Small intestine (tissue), 7 donors: Measurements from ENCODE around the gene LDLRAP1. TPM values are rescaled to one million over a fixed set of nuclear protein-coding genes. Genes with fewer than 3 reads are reported as not detected.

Experiments
- DNase-seq, 2 donors: peaks; one replicate each; pipeline versions ENCODE4 v3.0.0 to v3.0.0-alpha.2; 2013
- FAIRE-seq: peaks from 2 replicates; lab custom pipeline; 2012; peaks lifted over from hg19 to GRCh38; lab: Jason Lieb, UNC
- H3K27ac ChIP-seq, 3 donors: one replicate each; pipeline ENCODE4 v1.5.1; 2013; ENCODE audit warnings: low read length in 2 of 3, mild to moderate bottlenecking in 2 of 3, control low read depth in 1 of 3, inconsistent platforms in 1 of 3, low read depth in 1 of 3, moderate library complexity in 1 of 3
- H3K27me3 ChIP-seq, 3 donors: one replicate each; pipeline ENCODE4 v1.6.1; 2013; ENCODE audit warnings: low read length in 3 of 3, inconsistent platforms in 1 of 3; ENCODE audit not compliant: control insufficient read depth in 3 of 3, insufficient read depth in 3 of 3
- H3K36me3 ChIP-seq, 3 donors: one replicate each; pipeline ENCODE4 v1.6.1; 2013; ENCODE audit warnings: low read length in 3 of 3, inconsistent platforms in 1 of 3, low read depth in 1 of 3, mild to moderate bottlenecking in 1 of 3, moderate library complexity in 1 of 3; ENCODE audit not compliant: control insufficient read depth in 3 of 3, insufficient read depth in 2 of 3
- H3K4me1 ChIP-seq, 3 donors: one replicate each; pipeline ENCODE4 v1.6.1; 2013; ENCODE audit warnings: low read length in 2 of 3, inconsistent platforms in 1 of 3, low read depth in 1 of 3, mild to moderate bottlenecking in 1 of 3, moderate library complexity in 1 of 3; ENCODE audit not compliant: control insufficient read depth in 3 of 3, insufficient read depth in 2 of 3
- H3K4me3 ChIP-seq, 3 donors: one replicate each; pipeline ENCODE4 v1.5.1; 2013; ENCODE audit warnings: low read length in 3 of 3, control low read depth in 1 of 3, inconsistent platforms in 1 of 3, low read depth in 1 of 3, mild to moderate bottlenecking in 1 of 3, moderate library complexity in 1 of 3
- H3K9me3 ChIP-seq, 2 donors: one replicate each; pipeline ENCODE4 v1.6.1; 2013; ENCODE audit warnings: low read depth in 1 of 2, low read length in 1 of 2; ENCODE audit not compliant: control insufficient read depth in 2 of 2, insufficient read depth in 1 of 2
- WGBS, 3 donors: extraction: QIAGEN DNeasy Blood & Tissue Kit; methylation state at CpG; one replicate each; pipeline ENCODE4 v1.1.7; 2013; 5-methylcytosine and 5-hydroxymethylcytosine counted together
- polyA plus RNA-seq, 4 donors: library from polyadenylated mRNA; stranded (reverse) in 3 of 4; unstranded in 1 of 4; fragments of 200-250 nt in 3 of 4; fragments of 120-200 nt in 1 of 4; gene quantifications; one replicate each; pipeline versions ENCODE4 v1.2.1 to v1.2.3, GENCODE V29; 2013
- donor health status: healthy with polysubstance abuse.
- donor health status: control.
- donor health status: control.
- donor health status: Bipolar disorder and iron deficiency.
- donor health status: healthy.

Gene LDLRAP1
- polyA plus RNA-seq, 4 donors = 9.5 to 23.3 (median 15.6) TPM

- DNase-seq = no peak
- FAIRE-seq = no peak
- Histone ChIP-seq H3K9me3 (no peaks in the 10 kb centered on the region), H3K4me1 (peaks cover 10 to 41% (median 19%) of the 10 kb centered on the region in 3 donors), H3K27ac (no peak overlapping the region), H3K4me3 (no peak overlapping the region), H3K27me3 (no peaks in the 10 kb centered on the region), H3K36me3 (peaks cover 0 to 63% (median 2%) of the 10 kb centered on the region in 3 donors)
- WGBS, 3 donors = 83 to 90% (median 89%) methylated on average over 8 of the region's 8 CpGs
Measured at GRCh38 chr1:25565626-25566025, 22.2 kb downstream of the LDLRAP1 start.

GRCh38 chr1:25566176-25566729 is 22.8 kb downstream of the LDLRAP1 start:
- DNase-seq (no peak), FAIRE-seq (no peak)
- no peaks in the 10 kb centered on the region for H3K27me3 ChIP-seq
- H3K27ac ChIP-seq = no peak overlapping the region
- H3K4me1 ChIP-seq = peaks cover 10 to 36% (median 17%) of the 10 kb centered on the region in 3 donors
- H3K36me3 ChIP-seq = peaks cover 0 to 62% (median 2%) of the 10 kb centered on the region in 3 donors
- 69 to 74% (median 72%) methylated on average over 9 of the region's 9 CpGs for WGBS, 3 donors
- H3K9me3 ChIP-seq = no peaks in the 10 kb centered on the region
- no peak overlapping the region for H3K4me3 ChIP-seq

GRCh38 chr1:25566730-25567341 is 23.4 kb downstream of the LDLRAP1 start:
- no peak overlapping the region for H3K4me3 ChIP-seq
- no peaks in the 10 kb centered on the region for H3K9me3 ChIP-seq
- peak overlapping the region in 1 of 3 donors; percentile 52 for H3K27ac ChIP-seq
- 70 to 87% (median 78%) methylated on average over 21 of the region's 21 CpGs for WGBS, 3 donors
- H3K4me1 ChIP-seq = peaks cover 9 to 30% (median 12%) of the 10 kb centered on the region in 3 donors
- no peak for FAIRE-seq
- H3K36me3 ChIP-seq = peaks cover 0 to 60% (median 2%) of the 10 kb centered on the region in 3 donors
- H3K27me3 ChIP-seq = no peaks in the 10 kb centered on the region
- no peak for DNase-seq

GRCh38 chr1:25567710-25568089 is 24.3 kb downstream of the LDLRAP1 start:
- peaks cover 0 to 55% (median 2%) of the 10 kb centered on the region in 3 donors for H3K36me3 ChIP-seq
- WGBS, 3 donors = 79 to 91% (median 81%) methylated on average over 10 of the region's 10 CpGs
- H3K27ac ChIP-seq = peak overlapping the region in 1 of 3 donors; percentile 52
- no peaks in the 10 kb centered on the region for H3K27me3 ChIP-seq
- peaks cover 3 to 25% (median 6%) of the 10 kb centered on the region in 3 donors for H3K4me1 ChIP-seq
- DNase-seq (no peak), FAIRE-seq (no peak)
- H3K4me3 ChIP-seq = no peak overlapping the region
- no peaks in the 10 kb centered on the region for H3K9me3 ChIP-seq

- DNase-seq = peak in 1 of 2 donors; percentile 48
- 59 to 76% (median 68%) methylated on average over 21 of the region's 21 CpGs for WGBS, 3 donors
Measured at GRCh38 chr1:25568090-25568833, 24.9 kb downstream of the LDLRAP1 start.

GRCh38 chr1:25568834-25569596 is 25.6 kb downstream of the LDLRAP1 start:
- peaks cover 0 to 34% (median 3%) of the 10 kb centered on the region in 3 donors for H3K4me1 ChIP-seq
- peak in 1 of 2 donors; percentile 85 for DNase-seq

More at GRCh38 chr1:25568090-25568833, 24.9 kb downstream of the LDLRAP1 start:
- H3K4me3 ChIP-seq = no peak overlapping the region
- peaks cover 0 to 51% (median 2%) of the 10 kb centered on the region in 3 donors for H3K36me3 ChIP-seq
- peak overlapping the region in 2 of 3 donors; percentile 39 to 52 for H3K27ac ChIP-seq
- H3K9me3 ChIP-seq = no peaks in the 10 kb centered on the region
- peaks cover 0 to 26% (median 3%) of the 10 kb centered on the region in 3 donors for H3K4me1 ChIP-seq
- no peaks in the 10 kb centered on the region for H3K27me3 ChIP-seq
- FAIRE-seq = no peak

GRCh38 chr1:25569597-25570396 is 26.4 kb downstream of the LDLRAP1 start:
- H3K27ac ChIP-seq = no peak overlapping the region

More at GRCh38 chr1:25568834-25569596, 25.6 kb downstream of the LDLRAP1 start:
- H3K4me3 ChIP-seq = no peak overlapping the region
- no peaks in the 10 kb centered on the region for H3K9me3 ChIP-seq
- 73 to 79% (median 75%) methylated on average over 21 of the region's 21 CpGs for WGBS, 3 donors
- H3K27ac ChIP-seq = peak overlapping the region in 1 of 3 donors; percentile 39
- no peak for FAIRE-seq
- H3K27me3 ChIP-seq = no peaks in the 10 kb centered on the region
- peaks cover 0 to 43% (median under 1%) of the 10 kb centered on the region in 3 donors for H3K36me3 ChIP-seq

More at GRCh38 chr1:25569597-25570396, 26.4 kb downstream of the LDLRAP1 start:
- DNase-seq (no peak), FAIRE-seq (no peak)
- peaks cover 0 to 37% (median 0%) of the 10 kb centered on the region in 3 donors for H3K36me3 ChIP-seq
- no peaks in the 10 kb centered on the region for H3K9me3 ChIP-seq
- H3K4me3 ChIP-seq = no peak overlapping the region
- 69 to 76% (median 75%) methylated on average over 18 of the region's 18 CpGs for WGBS, 3 donors
- H3K27me3 ChIP-seq = no peaks in the 10 kb centered on the region
- H3K4me1 ChIP-seq = peaks cover 0 to 42% (median 3%) of the 10 kb centered on the region in 3 donors
